HepG2 (cell line): Measurements from ENCODE around the gene TUBA3C.
"Not testable (repeated sequence)": the region's sequence is repeated elsewhere in the genome, so short reads cannot be mapped to it uniquely, and the experiment has no call there.

ENCODE experiments used
- ARID3A ChIP-seq: IDR thresholded peaks from 2 replicates; pipeline ENCODE4 v1.6.1; 2012; ENCODE audit warnings: low read depth, low read length, improper control_type of control experiment
- ESRRA ChIP-seq: sonication (generic); formaldehyde crosslinking; IDR thresholded peaks from 2 replicates; pipeline ENCODE4 v1.5.1; 2020; ENCODE audit warnings: mild to moderate bottlenecking, low read depth, missing genetic modification reagents
- HDAC1 ChIP-seq: sonication (generic); formaldehyde crosslinking; IDR thresholded peaks from 2 replicates; pipeline ENCODE4 v1.5.1; 2020; ENCODE audit warnings: mild to moderate bottlenecking, missing genetic modification reagents
- HNRNPH1 ChIP-seq: fragments of 200-400 bp; formaldehyde crosslinking; optimal IDR thresholded peaks from 2 replicates; pipeline ENCODE3; 2017; ENCODE audit warnings: mild to moderate bottlenecking, low read depth, low read length
- IRF1 ChIP-seq: sonication (generic); formaldehyde crosslinking; IDR thresholded peaks from 2 replicates; pipeline ENCODE4 v1.4.0; 2020; ENCODE audit warnings: low read depth, mild to moderate bottlenecking, missing genetic modification reagents
- JUND ChIP-seq: sonication (generic); formaldehyde crosslinking; IDR thresholded peaks from 2 replicates; pipeline ENCODE4 v1.8.0; 2022; ENCODE audit warnings: mild to moderate bottlenecking, missing genetic modification reagents
- RNF2 ChIP-seq: fragments of 450-650 bp; conservative IDR thresholded peaks from 2 replicates; pipeline ENCODE4 v1.6.1; 2016; ENCODE audit warnings: low read depth
- SP1 ChIP-seq, 2 experiments: fragments of 450-650 bp in 1 of 2; sonication (generic) in 1 of 2; formaldehyde crosslinking in 1 of 2; IDR thresholded peaks; 2 replicates each; pipeline versions ENCODE4 v1.4.0 to v1.6.1; 2016 to 2020; ENCODE audit warnings: missing genetic modification reagents in 1 of 2
- YY1 ChIP-seq: IDR thresholded peaks from 2 replicates; pipeline ENCODE4 v1.6.1; 2011; ENCODE audit warnings: low read length, low read depth, moderate library complexity, mild to moderate bottlenecking; ENCODE audit not compliant: insufficient read depth, insufficient replicate concordance
- ZFP36 ChIP-seq: fragments of 150-350 bp; IDR thresholded peaks from 2 replicates; pipeline ENCODE4 v1.6.1; 2018; ENCODE audit warnings: borderline replicate concordance, low read length, low read depth; ENCODE audit not compliant: partially characterized antibody
- ZKSCAN8 ChIP-seq: IDR thresholded peaks from 2 replicates; pipeline ENCODE4 v1.6.1; 2016; ENCODE audit warnings: borderline replicate concordance, missing genetic modification reagents, missing compliant biosample characterization
- TF ChIP-seq, protein P1 (sequence below): sonication (generic); formaldehyde crosslinking; IDR thresholded peaks from 2 replicates; pipeline ENCODE4 v1.5.0; 2020; ENCODE audit warnings: mild to moderate bottlenecking, missing genetic modification reagents, moderate library complexity
- TF ChIP-seq, protein P2 (sequence below): sonication (generic); formaldehyde crosslinking; IDR thresholded peaks from 2 replicates; pipeline ENCODE4 v1.5.1; 2020; ENCODE audit warnings: missing genetic modification reagents, mild to moderate bottlenecking, borderline replicate concordance
- TF ChIP-seq, protein P3 (sequence below): sonication (generic); formaldehyde crosslinking; IDR thresholded peaks from 2 replicates; pipeline ENCODE4 v1.4.0; 2020; ENCODE audit warnings: missing genetic modification reagents

DNA sequence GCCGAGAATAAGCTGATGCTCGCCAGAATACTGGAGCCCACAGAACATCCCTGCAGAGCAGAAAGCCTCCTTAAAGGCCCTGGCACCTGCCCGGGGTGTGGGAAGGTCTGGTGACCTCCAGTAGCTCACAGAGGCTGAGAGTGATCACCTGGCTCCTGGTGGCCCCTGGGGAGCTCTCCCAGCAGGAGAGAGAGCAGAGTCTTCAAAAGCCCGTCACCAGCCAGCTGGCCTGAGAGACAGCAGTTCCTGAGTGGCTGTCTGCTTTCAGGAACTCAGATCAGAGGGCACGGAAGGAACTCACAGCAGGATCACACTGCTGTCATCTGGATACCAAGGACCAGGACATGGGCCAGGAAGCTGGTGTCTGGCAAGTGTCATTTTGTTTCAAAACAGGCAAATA is 7.7 kb upstream of the TUBA3C start:
- TF ChIP-seq, protein P1, sequence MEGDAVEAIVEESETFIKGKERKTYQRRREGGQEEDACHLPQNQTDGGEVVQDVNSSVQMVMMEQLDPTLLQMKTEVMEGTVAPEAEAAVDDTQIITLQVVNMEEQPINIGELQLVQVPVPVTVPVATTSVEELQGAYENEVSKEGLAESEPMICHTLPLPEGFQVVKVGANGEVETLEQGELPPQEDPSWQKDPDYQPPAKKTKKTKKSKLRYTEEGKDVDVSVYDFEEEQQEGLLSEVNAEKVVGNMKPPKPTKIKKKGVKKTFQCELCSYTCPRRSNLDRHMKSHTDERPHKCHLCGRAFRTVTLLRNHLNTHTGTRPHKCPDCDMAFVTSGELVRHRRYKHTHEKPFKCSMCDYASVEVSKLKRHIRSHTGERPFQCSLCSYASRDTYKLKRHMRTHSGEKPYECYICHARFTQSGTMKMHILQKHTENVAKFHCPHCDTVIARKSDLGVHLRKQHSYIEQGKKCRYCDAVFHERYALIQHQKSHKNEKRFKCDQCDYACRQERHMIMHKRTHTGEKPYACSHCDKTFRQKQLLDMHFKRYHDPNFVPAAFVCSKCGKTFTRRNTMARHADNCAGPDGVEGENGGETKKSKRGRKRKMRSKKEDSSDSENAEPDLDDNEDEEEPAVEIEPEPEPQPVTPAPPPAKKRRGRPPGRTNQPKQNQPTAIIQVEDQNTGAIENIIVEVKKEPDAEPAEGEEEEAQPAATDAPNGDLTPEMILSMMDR, result not testable (repeated sequence)
- TF ChIP-seq ARID3A; ESRRA (CRISPR knock-in tag); YY1; SP1 (IDR thresholded peaks at IDR 0.05); SP1 (CRISPR knock-in tag; IDR thresholded peaks at IDR 0.05); HDAC1 (CRISPR knock-in tag); HNRNPH1; ZKSCAN8 (CRISPR knock-in tag); ZFP36; RNF2; JUND (CRISPR knock-in tag); IRF1 (CRISPR knock-in tag): not testable (repeated sequence)
- TF ChIP-seq, protein P2, sequence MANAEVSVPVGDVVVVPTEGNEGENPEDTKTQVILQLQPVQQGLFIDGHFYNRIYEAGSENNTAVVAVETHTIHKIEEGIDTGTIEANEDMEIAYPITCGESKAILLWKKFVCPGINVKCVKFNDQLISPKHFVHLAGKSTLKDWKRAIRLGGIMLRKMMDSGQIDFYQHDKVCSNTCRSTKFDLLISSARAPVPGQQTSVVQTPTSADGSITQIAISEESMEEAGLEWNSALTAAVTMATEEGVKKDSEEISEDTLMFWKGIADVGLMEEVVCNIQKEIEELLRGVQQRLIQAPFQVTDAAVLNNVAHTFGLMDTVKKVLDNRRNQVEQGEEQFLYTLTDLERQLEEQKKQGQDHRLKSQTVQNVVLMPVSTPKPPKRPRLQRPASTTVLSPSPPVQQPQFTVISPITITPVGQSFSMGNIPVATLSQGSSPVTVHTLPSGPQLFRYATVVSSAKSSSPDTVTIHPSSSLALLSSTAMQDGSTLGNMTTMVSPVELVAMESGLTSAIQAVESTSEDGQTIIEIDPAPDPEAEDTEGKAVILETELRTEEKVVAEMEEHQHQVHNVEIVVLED, result not testable (repeated sequence)
- TF ChIP-seq, protein P3, sequence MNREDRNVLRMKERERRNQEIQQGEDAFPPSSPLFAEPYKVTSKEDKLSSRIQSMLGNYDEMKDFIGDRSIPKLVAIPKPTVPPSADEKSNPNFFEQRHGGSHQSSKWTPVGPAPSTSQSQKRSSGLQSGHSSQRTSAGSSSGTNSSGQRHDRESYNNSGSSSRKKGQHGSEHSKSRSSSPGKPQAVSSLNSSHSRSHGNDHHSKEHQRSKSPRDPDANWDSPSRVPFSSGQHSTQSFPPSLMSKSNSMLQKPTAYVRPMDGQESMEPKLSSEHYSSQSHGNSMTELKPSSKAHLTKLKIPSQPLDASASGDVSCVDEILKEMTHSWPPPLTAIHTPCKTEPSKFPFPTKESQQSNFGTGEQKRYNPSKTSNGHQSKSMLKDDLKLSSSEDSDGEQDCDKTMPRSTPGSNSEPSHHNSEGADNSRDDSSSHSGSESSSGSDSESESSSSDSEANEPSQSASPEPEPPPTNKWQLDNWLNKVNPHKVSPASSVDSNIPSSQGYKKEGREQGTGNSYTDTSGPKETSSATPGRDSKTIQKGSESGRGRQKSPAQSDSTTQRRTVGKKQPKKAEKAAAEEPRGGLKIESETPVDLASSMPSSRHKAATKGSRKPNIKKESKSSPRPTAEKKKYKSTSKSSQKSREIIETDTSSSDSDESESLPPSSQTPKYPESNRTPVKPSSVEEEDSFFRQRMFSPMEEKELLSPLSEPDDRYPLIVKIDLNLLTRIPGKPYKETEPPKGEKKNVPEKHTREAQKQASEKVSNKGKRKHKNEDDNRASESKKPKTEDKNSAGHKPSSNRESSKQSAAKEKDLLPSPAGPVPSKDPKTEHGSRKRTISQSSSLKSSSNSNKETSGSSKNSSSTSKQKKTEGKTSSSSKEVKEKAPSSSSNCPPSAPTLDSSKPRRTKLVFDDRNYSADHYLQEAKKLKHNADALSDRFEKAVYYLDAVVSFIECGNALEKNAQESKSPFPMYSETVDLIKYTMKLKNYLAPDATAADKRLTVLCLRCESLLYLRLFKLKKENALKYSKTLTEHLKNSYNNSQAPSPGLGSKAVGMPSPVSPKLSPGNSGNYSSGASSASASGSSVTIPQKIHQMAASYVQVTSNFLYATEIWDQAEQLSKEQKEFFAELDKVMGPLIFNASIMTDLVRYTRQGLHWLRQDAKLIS, result not testable (repeated sequence)
